MCF 10A (cell line): ENCODE measurements around the gene MAN1A1. TPM values are rescaled to one million over a fixed set of nuclear protein-coding genes. Genes with fewer than 3 reads are reported as not detected.

Experiments used
- BruUV-seq: library from RNA; stranded (reverse); fragments of 400-500 nt; replicated peaks from 2 replicates; lab custom pipeline; 2021; lab: Mats Ljungman, UMichigan
- CTCF ChIA-PET: fragments of 300-600 bp; sonication (Branson Sonifier 250); formaldehyde crosslinking; extraction: SDS; loops from one replicate; lab custom pipeline; 2021; ENCODE audit warnings: antibody characterized with exemption, inconsistent platforms; lab: Yijun Ruan, JAX
- POLR2A ChIA-PET: fragments of 300-600, 350-650 bp; sonication (Branson Sonifier 250); formaldehyde crosslinking; extraction: SDS; loops from one replicate; lab custom pipeline; 2020; ENCODE audit warnings: antibody characterized with exemption, inconsistent platforms; lab: Yijun Ruan, JAX
- DNase-seq: peaks from one replicate; pipeline ENCODE4 v3.0.0-alpha.2; 2018; ENCODE audit not compliant: unreplicated experiment
- H3K27ac Mint-ChIP-seq: one replicate; pipeline ENCODE4 v1.8.0; 2022; ENCODE audit warnings: mild to moderate bottlenecking, low read depth, mixed read lengths; ENCODE audit not compliant: unreplicated experiment
- H3K27me3 Mint-ChIP-seq: one replicate; pipeline ENCODE4 v1.8.0; 2022; ENCODE audit warnings: mixed read lengths; ENCODE audit not compliant: insufficient read depth, unreplicated experiment
- H3K36me3 Mint-ChIP-seq: one replicate; pipeline ENCODE4 v1.8.0; 2022; ENCODE audit warnings: mild to moderate bottlenecking, moderate library complexity, mixed read lengths; ENCODE audit not compliant: insufficient read depth, unreplicated experiment
- H3K4me1 Mint-ChIP-seq: one replicate; pipeline ENCODE4 v1.8.0; 2022; ENCODE audit warnings: mixed read lengths; ENCODE audit not compliant: insufficient read depth, unreplicated experiment
- H3K4me3 Mint-ChIP-seq: one replicate; pipeline ENCODE4 v1.8.0; 2022; ENCODE audit warnings: mild to moderate bottlenecking, moderate library complexity, mixed read lengths; ENCODE audit not compliant: unreplicated experiment
- H3K9me3 Mint-ChIP-seq: one replicate; pipeline ENCODE4 v1.8.0; 2022; ENCODE audit warnings: mixed read lengths; ENCODE audit not compliant: unreplicated experiment
- CTCF ChIP-seq: fragments of 200-600 bp; IDR thresholded peaks from one replicate; pipeline ENCODE4 v1.8.0; 2022; ENCODE audit warnings: antibody characterized with exemption, mild to moderate bottlenecking; ENCODE audit not compliant: unreplicated experiment
- intact Hi-C: fragments of 100-400 bp; cut with micrococcal nuclease; formaldehyde crosslinking; loops from 2 replicates; pipeline ENCODE4 v1.14.1; 2022
- total RNA-seq: library from RNA; stranded (reverse); gene quantifications from 2 replicates; pipeline ENCODE4 v1.2.3, GENCODE V29; 2022

The MAN1A1 gene
- total RNA-seq, 1 experiment from 2014 or later = 1.3 TPM

- Mint-ChIP-seq H3K27ac (no peak overlapping the region), H3K27me3 (no peaks in the 10 kb centered on the region), H3K9me3 (no peaks in the 10 kb centered on the region), H3K4me3 (no peak overlapping the region), H3K36me3 (no peaks in the 10 kb centered on the region), H3K4me1 (no peaks in the 10 kb centered on the region)
- CTCF ChIA-PET = interaction anchor here (0.5 to 1.9 kb wide), 5 partner anchors 12 to 638 kb away, joined by 3 to 8 read pairs (median 3); no protein-coding TSS in a partner anchor
- no TSS peak for BruUV-seq
- no peak for TF ChIP-seq CTCF
- intact Hi-C loops = no loop called here
- POLR2A ChIA-PET = no interaction called here
- no peak for DNase-seq
These were observed 9.6 kb downstream of the MAN1A1 start for GRCh38 chr6:119339941-119340456.

GRCh38 chr6:119337762-119338161 lies 11.8 kb downstream of the MAN1A1 start:
- Mint-ChIP-seq H3K27me3 (no peaks in the 10 kb centered on the region), H3K27ac (no peak overlapping the region), H3K4me3 (no peak overlapping the region), H3K36me3 (no peaks in the 10 kb centered on the region), H3K9me3 (no peaks in the 10 kb centered on the region), H3K4me1 (no peaks in the 10 kb centered on the region)
- BruUV-seq = no TSS peak
- ChIA-PET POLR2A (no interaction called here), CTCF (interaction anchor here (0.6 to 7.6 kb wide), 5 partner anchors 9 to 641 kb away, joined by 3 to 60 read pairs (median 5); no protein-coding TSS in a partner anchor)
- intact Hi-C loops = no loop called here
- no peak for TF ChIP-seq CTCF
- no peak for DNase-seq

GRCh38 chr6:119337252-119337651 lies 12.3 kb downstream of the MAN1A1 start:
- intact Hi-C loops = no loop called here
- Mint-ChIP-seq H3K4me1 (no peaks in the 10 kb centered on the region), H3K36me3 (no peaks in the 10 kb centered on the region), H3K27me3 (no peaks in the 10 kb centered on the region), H3K4me3 (no peak overlapping the region), H3K27ac (no peak overlapping the region), H3K9me3 (no peaks in the 10 kb centered on the region)
- no peak for DNase-seq
- POLR2A ChIA-PET = no interaction called here
- CTCF ChIA-PET = interaction anchor here (0.5 to 7.6 kb wide), 6 partner anchors 10 to 1718 kb away, joined by 3 to 60 read pairs (median 5); no protein-coding TSS in a partner anchor
- no peak for TF ChIP-seq CTCF
- no TSS peak for BruUV-seq

GRCh38 chr6:119334535-119335264 lies 14.9 kb downstream of the MAN1A1 start:
- intact Hi-C loops = loop anchor here (5.0 kb wide), 2 partner anchors 743 to 1493 kb away; no protein-coding TSS in a partner anchor
- no peak overlapping the region for H3K4me3 Mint-ChIP-seq
- CTCF ChIA-PET = interaction anchor here (0.6 to 7.6 kb wide), 30 partner anchors 11 to 1594 kb away, joined by 3 to 60 read pairs (median 4); no protein-coding TSS in a partner anchor

More at GRCh38 chr6:119334535-119335264, 14.9 kb downstream of the MAN1A1 start:
- H3K36me3 Mint-ChIP-seq = no peaks in the 10 kb centered on the region
- H3K9me3 Mint-ChIP-seq = no peaks in the 10 kb centered on the region
- BruUV-seq = no TSS peak
- DNase-seq = peak; percentile 5
- no peaks in the 10 kb centered on the region for H3K4me1 Mint-ChIP-seq
- H3K27me3 Mint-ChIP-seq = no peaks in the 10 kb centered on the region
- no peak overlapping the region for H3K27ac Mint-ChIP-seq
- no peak for TF ChIP-seq CTCF
- POLR2A ChIA-PET = interaction anchor here (0.6 to 1.6 kb wide), 5 partner anchors 12 to 1485 kb away, joined by 3 to 6 read pairs (median 3); no protein-coding TSS in a partner anchor
